ENCODE measurements around the gene ATP9B.
"Not testable (repeated sequence)": the region's sequence is repeated elsewhere in the genome, so short reads cannot be mapped to it uniquely, and the experiment has no call there.

ATP9B gene

DNA sequence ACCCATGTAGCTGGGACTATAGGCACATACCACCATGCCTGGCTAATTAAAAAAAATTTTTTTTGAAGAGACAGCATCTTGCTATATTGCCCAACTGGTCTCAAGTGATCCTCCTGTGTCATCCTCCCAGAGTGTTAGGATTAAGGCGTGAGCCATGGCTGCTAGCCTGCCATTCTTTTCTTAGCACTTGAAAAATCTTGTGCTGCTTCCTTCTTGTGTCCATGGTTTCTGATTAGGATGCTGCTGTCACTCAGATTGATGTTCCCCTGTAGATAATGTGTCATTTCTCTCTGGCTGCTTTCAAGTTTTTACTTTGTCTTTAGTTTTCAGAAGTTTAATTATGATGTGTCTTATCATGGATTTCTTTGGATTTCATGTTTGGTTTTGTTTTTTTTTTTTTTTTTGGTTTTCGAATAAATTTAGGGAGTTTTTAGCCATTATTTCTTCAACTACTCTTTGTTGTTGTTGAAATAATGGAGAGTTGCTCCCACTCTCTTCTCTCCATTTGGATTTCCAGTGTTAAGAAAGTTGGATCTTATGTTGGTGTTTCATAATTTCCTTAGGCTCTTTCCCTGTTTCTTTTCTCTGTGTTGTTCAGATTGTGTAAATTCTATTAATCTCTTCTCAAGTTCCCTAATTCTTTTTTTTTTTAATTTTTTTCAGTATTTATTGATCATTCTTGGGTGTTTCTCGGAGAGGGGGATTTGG is 2.5 kb downstream of the ATP9B start:
- DNase-seq (ENCODE audit: low read depth in 3 of 3), result no peak

DNA sequence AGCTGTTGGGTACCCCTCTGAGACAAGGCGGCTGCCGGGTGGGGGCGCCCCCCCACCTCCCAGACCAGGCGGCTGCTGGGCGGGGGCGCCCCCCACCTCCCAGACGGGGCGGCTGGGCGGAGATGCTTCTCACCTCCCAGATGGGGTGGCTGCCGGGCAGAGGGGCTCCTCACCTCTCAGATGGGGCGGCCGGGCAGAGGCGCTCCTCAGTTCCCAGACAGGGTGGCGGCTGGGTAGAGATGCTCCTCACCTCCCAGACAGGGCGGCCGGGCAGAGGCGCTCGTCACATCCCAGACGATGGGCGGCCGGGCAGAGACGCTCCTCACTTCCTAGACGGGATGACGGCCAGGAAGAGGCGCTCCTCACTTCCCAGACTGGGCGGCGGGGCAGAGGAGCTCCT is 3.5 kb downstream of the ATP9B start:
- not testable (repeated sequence) for DNase-seq (ENCODE audit: low read depth in 3 of 3)

DNA sequence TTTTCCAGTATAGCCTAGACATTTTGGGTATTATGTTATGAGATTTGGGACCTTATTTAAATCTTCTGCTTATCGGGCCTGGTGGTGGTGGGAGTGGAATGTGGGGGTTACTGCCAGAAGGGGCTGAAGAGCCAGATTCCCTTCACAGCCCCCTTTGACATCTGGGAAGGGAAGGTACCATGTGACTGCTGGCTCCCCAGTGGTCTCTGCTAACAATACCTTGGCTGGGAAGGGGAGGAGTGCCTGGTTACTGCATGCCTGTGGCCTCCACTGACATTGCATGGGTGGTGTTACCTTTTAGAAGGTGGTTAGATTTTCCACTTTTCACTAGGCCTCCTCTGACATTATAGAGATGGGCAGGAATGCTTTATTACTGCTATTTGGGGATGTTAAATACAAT is 8.0 kb downstream of the ATP9B start:
- no peak for DNase-seq (ENCODE audit: low read depth in 3 of 3)

DNA sequence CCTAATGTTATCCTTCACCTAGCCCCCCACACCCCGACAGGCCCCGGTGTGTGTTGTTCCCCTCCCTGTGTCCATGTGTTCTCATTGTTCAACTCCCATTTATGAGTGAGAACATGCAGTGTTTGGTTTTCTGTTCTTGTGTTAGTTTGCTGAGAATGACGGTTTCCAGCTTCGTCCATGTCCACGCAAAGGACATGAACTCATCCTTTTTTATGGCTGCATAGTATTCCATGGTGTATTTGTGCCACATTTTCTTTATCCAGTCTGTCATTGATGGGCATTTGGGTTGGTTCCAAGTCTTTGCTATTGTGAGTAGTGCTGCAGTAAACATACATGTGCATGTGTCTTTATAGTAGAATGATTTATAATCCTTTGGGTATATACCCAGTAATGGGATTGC is 9.6 kb downstream of the ATP9B start:
- not testable (repeated sequence) for DNase-seq (ENCODE audit: low read depth in 3 of 3)

DNA sequence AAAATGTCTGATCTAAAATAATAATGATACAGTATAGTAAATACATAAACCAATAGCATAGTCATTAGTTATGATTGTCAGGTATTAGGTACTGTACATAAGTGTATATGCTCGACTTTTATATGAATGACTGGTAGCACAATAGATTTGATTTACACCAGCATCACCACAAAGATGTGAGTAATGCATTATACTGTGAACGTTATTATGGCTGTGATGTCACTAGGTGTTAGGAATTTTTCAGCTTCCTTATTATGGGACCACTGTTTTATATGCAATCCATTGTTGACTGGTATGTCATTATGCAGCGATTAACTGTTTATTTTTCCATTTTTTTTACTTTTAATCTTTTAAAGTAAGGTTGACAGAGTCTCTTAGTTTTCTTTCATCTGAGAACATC is 23.7 kb downstream of the ATP9B start:
- DNase-seq (ENCODE audit: low read depth in 3 of 3), result no peak

DNA sequence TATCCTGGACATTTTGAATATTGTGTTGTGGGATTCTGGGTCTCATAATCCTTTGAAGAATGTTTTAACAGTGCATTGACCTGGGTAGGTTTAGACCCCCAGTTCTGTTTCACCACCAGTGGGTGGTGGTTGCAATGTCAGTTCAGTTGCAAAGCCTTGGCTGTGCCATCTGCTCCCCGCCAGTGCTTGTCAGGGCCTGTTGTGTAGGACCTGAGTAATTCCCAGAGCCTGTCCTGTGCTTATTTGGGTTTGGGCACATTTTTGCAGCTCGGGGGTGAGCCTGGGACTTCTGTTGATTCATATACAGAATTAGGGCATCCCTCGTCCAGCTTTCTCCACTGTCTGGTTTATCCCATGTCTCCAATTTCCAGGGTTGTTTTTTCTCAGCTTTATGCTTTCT is 24.8 kb downstream of the ATP9B start:
- DNase-seq (ENCODE audit: low read depth in 3 of 3), result no peak

DNA sequence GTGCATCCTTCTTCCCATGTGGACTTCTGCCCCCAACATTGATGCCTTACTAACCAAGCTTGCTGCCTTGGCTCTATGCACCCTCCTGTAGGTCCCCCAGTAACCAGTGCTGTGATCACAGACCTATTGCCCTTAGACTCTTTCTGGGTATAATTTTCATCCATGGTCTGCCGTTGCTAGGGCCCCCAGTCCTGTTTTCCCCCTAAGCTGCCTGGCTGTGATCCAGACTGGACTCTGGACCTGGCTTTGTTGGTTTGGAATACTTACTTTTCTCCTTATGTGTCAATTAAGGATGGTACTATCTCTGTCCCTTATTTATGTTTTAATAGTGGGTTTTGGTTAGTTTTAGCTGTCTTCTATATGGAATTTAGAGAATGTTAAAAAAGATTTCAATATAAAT is 26.0 kb downstream of the ATP9B start:
- no peak for DNase-seq (ENCODE audit: low read depth in 3 of 3)

DNA sequence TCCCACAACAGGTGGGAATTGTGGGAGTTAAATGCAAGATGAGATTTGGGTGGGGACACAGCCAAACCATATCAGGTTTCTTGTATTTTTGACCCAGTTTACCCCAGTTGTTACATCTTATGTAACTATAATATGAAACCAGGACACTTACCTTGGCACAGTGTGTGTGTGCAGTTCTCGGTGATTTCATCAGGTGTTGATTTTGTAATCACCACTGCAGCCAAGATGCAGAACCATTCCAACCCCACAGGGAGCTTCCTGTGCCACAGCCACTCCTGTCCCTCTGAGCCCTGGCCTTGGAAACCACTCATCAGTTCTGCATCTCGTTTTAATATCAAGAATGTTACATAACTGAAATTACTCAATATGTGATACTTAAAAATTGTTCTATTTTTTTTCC is 31.8 kb downstream of the ATP9B start:
- DNase-seq (ENCODE audit: low read depth in 3 of 3), result no peak

DNA sequence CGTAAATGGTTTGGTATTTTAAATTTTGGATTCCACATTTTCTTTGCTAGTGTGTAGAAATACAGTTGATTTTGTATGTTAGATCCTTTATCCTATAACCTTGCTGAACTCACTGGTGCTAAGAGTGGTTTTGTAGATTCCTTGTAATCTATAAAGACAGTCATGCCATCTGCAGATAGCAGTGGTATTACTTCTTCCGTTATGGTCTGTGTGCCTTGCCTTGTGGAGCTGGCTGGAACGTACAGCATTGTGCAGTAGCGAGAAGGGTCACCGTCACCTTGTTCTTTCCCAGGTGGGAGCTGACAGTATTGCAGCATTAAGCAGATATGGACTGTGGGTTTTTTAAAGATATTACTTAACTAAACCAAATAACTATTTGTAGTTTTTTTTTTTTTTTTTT is 33.7 kb downstream of the ATP9B start:
- no peak for DNase-seq (ENCODE audit: low read depth in 3 of 3)

DNA sequence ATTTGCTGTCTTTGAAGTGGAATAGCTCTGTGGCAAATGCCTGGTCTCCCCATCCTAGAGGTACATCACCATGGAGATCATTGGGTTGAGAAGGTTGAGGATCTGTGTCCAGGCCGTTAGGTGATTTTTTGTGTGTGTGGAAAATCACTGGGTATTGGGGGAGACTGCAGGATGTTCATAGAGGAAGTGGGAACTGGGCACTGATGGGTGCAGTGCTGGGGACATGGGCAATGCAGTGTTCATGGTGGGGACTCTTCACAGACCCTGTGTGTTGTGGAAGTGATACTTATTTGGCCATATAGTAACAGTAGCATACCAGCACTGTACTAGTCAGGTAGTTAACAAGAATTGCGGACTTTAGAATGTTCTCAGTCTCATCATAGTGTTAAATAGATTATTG is 34.9 kb downstream of the ATP9B start:
- DNase-seq (ENCODE audit: low read depth in 3 of 3), result no peak

DNA sequence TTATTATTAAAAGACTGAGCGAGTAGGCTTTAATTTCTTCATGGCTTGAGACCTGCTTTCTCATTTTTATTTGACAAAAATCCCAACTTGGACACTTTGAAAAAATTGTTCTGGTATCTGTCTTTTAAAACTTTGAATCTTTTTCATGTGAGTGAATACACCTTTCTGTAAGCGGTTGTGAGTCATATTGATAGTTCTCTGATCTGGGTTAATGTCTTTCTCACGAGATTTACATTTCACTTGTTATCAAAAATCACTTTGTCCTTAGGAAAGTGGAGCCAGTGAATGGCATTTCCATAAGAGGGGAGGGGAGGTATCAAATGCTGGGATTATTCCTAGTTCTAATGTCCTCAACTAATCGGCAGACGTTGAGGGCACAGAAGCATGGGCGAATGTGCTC is 36.3 kb downstream of the ATP9B start:
- no peak for DNase-seq (ENCODE audit: low read depth in 3 of 3)

DNA sequence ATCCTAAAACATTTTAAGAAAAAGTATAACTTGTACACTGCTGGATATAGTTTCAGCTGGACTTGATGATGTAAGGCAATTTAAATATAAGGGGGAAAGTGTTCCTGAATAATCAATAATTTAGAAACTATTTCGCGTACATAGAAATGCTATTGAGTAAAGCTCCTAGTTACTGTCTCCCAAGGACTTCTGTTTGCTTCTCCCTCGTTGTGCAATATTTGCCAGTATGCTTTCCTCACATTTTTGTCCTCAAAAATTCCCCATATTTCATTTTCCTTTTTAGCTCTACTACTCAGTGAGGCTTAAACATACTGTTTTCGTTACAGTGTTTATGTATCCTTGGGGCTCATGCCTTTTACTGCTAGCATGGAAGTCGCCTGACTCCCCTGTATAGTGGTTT is 36.9 kb downstream of the ATP9B start:
- DNase-seq (ENCODE audit: low read depth in 3 of 3), result no peak

DNA sequence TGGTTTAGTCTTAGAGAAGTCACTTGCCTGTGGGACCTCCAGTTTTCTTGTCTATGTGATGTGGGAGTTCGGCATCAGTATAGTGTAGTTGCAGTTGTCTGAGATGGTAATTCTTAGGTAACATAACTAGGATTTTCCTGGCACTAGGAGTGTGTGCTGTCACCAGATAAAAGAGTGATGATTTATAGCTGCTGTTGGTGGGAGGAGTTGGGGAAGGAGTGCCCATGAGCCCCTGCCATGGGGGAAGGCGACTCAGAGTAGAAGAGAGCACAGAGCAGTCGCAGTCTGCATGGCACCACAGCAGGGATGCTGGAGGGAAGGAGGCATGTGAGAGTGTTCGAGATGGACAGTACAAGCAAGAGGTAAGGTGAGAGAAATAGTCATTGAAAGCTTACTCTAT is 38.7 kb downstream of the ATP9B start:
- no peak for DNase-seq (ENCODE audit: low read depth in 3 of 3)

DNA sequence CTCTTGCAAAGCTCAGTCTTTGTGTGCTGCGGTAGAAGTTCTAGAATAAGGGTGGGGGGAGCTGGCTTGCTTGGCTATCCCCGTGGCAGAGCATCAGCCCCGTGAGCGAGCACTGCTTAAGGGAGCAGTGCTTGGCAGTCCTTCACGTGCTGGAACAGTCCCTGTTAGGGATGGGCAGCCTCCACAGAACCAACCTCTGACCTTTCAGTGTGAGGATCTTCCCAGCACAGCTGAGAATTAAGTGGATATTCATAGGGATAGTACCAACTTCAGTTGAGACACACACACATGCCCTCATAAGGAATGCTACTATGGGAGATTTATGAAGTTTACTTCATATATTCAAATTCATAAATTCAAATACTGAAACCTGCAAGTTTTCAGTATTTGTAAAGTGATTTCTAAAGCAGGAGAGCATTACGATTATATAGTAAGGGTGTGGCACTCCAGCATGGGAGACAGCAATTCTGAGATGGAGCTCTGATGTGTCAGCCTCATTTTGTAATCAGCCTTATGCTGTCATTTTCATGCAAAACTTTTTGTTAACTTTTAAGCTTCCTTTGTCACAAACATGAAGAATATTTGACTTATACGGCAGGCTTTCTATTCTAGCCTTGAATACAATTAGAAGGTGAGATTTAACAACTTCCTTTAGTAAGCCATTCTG is 39.5 kb downstream of the ATP9B start:
- no peak for DNase-seq (ENCODE audit: low read depth in 3 of 3)

DNA sequence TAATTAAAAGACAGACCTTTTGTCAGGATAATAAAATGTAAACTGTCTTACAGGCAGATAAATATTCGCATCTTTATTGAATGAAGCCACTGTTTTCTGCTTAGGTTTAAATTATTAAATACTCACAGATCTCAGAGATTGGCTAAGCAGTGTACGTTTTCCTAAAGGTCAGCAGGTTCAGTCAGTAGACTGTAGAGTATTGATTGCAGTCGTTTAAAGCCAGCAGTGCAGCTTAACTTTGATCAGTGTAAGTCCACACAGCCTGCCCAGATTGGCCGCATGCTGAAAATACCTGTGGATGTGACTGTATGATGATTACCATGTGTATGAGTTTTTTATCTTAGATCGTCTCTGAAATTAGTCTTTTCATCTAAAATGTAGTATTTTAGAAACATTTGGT is 42.3 kb downstream of the ATP9B start:
- DNase-seq (ENCODE audit: low read depth in 3 of 3), result no peak

DNA sequence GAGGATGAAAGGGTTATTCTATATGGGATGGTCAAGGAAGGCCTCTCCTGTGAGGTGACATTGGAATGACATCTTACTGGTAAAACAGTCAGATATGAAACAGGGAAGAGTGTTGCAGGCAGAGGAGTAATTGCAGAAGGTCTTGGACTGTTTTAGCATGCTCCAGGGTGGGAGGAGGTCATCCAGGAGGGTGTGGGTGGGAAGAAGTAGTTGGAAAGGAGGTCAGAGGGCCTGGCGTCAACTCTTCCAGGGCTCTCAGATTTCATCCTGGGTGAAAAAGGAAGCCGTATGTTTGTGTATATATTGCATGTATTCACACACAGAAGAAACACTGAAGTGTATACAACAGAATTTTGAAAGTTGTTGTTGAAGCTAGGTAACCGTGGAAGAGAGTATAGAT is 48.2 kb downstream of the ATP9B start:
- DNase-seq (ENCODE audit: low read depth in 3 of 3), result no peak

DNA sequence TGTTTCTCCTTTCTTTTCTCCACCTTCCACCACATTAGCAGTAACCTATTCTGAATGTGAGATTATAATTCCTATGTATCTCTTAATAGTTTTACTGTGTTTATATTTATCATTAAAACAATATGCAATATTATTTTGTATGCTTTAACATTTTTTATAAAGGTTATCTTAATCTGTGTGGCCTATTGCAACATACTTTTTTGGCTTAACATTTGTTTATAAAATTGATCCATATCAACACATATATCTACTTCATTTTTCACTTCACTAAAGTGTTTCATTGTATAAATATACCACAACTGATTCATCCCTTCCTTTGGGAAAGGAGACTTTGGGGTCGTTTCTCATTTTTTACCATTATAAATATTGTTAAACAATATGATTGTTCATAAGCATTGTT is 48.6 kb downstream of the ATP9B start:
- DNase-seq (ENCODE audit: low read depth in 3 of 3), result no peak

DNA sequence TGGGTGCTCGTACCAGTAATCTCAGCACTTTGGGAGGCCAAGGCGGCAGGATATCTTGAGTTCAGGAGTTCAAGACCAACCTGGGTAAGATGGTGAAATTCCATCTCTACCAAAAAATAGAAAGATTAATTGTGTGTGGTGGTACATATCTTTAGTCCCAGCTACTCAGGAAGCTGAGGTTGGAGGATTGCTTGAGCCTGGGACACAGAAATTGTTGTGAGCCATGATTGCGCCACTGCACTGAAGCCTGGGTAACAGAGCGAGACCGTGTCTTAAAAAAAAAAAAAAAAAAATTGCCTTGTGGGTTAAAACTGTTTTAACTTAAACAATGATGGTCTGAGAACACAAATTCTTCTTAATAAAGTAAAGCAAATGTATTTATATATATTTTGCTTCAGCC is 49.6 kb downstream of the ATP9B start:
- no peak for DNase-seq (ENCODE audit: low read depth in 3 of 3)

DNA sequence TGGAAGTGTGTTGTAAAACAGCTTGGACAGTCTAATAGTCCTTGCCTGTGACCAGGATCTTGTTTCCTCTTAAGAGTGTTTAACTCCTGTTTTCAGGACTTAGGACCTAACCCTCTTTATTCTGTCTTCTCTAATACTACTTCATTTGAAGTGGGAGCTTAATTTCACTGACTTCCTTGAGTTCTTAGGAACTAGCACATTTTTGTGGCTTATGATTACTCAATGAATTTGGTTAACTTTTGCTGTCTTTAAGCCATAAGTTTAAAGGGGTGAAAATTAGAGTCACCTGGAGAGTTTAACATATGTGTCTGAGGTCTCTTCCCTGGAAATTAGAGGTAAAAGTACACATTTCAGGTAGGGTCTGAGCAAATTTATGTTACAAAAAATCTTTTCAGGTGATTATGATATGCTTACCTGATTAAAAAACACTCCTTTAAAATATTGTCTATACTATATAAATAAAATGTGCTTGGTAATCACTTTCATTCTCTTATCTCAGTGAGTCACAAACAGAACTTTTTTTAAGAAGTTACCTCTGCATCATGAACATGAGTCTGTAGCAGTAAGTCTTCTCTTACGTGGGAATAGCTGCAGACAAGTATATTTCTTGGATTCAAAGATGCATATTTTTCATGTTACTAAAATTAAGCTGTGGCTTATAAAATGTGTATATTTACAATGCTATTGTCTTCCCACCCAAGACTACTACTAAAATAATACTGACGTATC is 52.7 kb downstream of the ATP9B start:
- no peak for DNase-seq (ENCODE audit: low read depth in 3 of 3)

DNA sequence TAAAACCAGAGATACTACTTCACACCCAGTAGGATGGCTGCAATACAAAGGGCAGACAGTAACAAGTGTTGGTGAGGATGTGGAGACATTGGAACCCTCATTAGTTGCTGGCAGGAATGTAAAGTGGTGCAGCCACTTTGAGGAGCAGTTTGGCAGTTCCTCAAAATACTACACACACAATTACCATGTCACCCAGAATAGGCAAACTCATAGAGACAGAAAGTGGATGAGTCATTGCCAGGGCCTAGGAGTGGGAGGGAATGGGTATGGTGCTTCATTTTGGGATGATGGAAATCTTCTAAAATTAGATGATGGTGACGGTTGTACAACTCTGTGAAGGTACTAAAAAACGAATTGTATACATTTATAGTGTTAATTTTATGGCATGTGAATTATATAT is 54.8 kb downstream of the ATP9B start:
- no peak for DNase-seq (ENCODE audit: low read depth in 3 of 3)

DNA sequence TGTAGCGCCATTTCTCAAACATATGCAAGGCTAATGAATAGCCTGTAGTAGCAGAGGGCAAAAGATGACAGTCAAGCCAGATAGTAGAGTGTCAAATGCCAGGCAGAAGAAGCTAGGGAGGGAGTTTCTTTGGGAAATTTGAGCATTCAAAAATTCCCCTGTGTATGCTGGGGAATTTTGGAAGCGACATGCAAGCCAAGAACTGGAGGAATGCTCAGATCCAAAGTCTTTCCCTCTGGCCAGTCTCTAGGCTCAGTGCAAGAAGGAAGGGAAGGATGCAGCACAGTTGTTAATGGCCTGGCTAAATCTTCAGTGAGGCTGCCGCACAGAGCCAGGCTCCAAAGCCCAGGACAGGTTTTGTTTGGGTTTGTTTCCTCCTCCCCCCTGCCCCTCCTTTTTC is 59.9 kb downstream of the ATP9B start:
- no peak for DNase-seq (ENCODE audit: low read depth in 3 of 3)

DNA sequence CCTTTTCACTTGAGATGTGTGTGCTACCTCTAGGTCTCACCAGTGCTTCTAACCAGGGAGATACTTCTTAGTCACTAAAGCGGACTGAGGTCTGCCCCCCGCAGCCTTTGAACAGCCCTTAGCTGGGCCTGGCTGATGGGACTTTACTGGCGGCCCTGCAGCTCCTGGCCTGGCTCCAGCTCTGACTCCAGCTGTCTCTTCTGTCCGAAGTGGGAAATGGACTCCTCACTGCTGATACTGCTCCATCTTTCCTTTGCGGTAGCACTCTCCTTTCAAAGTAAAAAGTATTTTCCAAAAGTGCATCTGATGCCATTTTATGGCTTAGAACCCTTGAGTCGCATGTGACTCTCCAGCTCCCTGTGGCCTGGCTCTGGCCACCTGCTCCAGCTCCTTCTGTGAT is 64.5 kb downstream of the ATP9B start:
- DNase-seq (ENCODE audit: low read depth in 3 of 3), result no peak

DNA sequence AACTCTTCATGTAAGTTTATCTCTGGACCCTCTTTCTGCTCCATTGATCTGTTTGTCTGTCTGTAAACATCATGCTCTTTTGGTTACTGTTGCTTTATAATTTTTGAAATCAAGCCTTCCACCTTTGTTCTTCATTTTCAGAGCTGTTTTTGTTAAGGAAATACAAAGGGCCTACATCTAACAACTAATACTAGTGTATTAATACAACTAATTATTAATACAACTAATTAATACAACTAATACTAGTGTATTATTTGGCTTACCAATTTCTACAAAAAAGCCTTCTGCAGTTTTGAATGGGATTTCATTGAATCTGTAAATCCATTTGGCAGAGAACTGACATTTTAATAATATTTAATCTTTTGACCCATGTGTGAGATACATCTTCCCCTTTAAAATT is 66.7 kb downstream of the ATP9B start:
- no peak for DNase-seq (ENCODE audit: low read depth in 3 of 3)
